NCI-H2029 treated with DMSO at 0.1 percent for 48 hours (cell line): ENCODE data around the gene CFAP92.

Experiments used
- DNase-seq: peaks from one replicate; lab custom pipeline; 2025; lab: John Stamatoyannopoulos, UW

The CFAP92 gene

GRCh38 chr3:128863560-128863959, 130.3 kb downstream of the CFAP92 start:
- no peak for DNase-seq

GRCh38 chr3:128861491-128861890, 132.4 kb downstream of the CFAP92 start:
- DNase-seq: no peak
